Ishikawa (cell line): ENCODE data around the gene CCDC102B.

Source experiments
- CEBPB ChIP-seq: IDR thresholded peaks from 2 replicates; pipeline ENCODE4 v1.6.1; 2012
- CREB1 ChIP-seq: IDR thresholded peaks from 2 replicates; pipeline ENCODE4 v1.6.1; 2012; ENCODE audit warnings: low read depth
- EGR1 ChIP-seq: IDR thresholded peaks from 2 replicates; pipeline ENCODE4 v1.6.1; 2012
- EP300 ChIP-seq: IDR thresholded peaks from 2 replicates; pipeline ENCODE4 v1.6.1; 2012; ENCODE audit warnings: borderline replicate concordance
- NFIC ChIP-seq: IDR thresholded peaks from 2 replicates; pipeline ENCODE4 v1.6.1; 2012
- RAD21 ChIP-seq: IDR thresholded peaks from 2 replicates; pipeline ENCODE4 v1.6.1; 2012; ENCODE audit warnings: low read depth
- TAF1 ChIP-seq: IDR thresholded peaks from 2 replicates; pipeline ENCODE4 v1.6.1; 2012; ENCODE audit warnings: low read depth, mild to moderate bottlenecking
- TCF12 ChIP-seq: IDR thresholded peaks from 2 replicates; pipeline ENCODE4 v1.6.1; 2012; ENCODE audit warnings: low read depth
- TEAD4 ChIP-seq: IDR thresholded peaks from 2 replicates; pipeline ENCODE4 v1.6.1; 2012
- YY1 ChIP-seq: IDR thresholded peaks from 2 replicates; pipeline ENCODE4 v1.6.1; 2012; ENCODE audit warnings: low read depth
- ZBTB7A ChIP-seq: IDR thresholded peaks from 2 replicates; pipeline ENCODE4 v1.6.1; 2012; ENCODE audit warnings: low read depth
- TF ChIP-seq, protein P1 (sequence below): IDR thresholded peaks from 2 replicates; pipeline ENCODE4 v1.6.1; 2012; ENCODE audit warnings: low read depth, mild to moderate bottlenecking
- TF ChIP-seq, protein P2 (sequence below): IDR thresholded peaks from 2 replicates; pipeline ENCODE4 v1.6.1; 2012
- TF ChIP-seq, protein P3 (sequence below): IDR thresholded peaks from 2 replicates; pipeline ENCODE4 v1.6.1; 2012

DNA sequence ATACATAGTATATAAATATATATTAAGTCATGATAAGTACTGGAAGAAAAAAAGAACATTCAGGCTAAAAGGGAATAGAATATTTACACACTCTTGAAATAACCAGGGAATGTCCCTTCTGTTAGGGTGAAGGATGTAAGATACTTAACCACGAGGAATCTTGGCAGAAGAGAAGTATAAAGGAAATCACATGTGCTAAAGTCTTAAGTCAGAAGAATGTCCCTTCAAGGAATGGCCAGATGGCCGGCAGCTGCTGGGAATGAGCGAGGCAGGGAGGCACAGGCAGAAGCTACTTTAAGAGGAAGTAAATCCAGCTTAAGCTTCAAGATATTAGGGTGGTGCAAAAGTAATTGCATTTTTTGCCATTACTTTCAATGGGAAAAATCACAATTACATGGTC, 5.5 kb downstream of the CCDC102B start:
- no peak for TF ChIP-seq TEAD4
- TF ChIP-seq EP300 = no peak
- TF ChIP-seq TCF12 = no peak
- TF ChIP-seq TAF1 = no peak
- TF ChIP-seq, protein P1, sequence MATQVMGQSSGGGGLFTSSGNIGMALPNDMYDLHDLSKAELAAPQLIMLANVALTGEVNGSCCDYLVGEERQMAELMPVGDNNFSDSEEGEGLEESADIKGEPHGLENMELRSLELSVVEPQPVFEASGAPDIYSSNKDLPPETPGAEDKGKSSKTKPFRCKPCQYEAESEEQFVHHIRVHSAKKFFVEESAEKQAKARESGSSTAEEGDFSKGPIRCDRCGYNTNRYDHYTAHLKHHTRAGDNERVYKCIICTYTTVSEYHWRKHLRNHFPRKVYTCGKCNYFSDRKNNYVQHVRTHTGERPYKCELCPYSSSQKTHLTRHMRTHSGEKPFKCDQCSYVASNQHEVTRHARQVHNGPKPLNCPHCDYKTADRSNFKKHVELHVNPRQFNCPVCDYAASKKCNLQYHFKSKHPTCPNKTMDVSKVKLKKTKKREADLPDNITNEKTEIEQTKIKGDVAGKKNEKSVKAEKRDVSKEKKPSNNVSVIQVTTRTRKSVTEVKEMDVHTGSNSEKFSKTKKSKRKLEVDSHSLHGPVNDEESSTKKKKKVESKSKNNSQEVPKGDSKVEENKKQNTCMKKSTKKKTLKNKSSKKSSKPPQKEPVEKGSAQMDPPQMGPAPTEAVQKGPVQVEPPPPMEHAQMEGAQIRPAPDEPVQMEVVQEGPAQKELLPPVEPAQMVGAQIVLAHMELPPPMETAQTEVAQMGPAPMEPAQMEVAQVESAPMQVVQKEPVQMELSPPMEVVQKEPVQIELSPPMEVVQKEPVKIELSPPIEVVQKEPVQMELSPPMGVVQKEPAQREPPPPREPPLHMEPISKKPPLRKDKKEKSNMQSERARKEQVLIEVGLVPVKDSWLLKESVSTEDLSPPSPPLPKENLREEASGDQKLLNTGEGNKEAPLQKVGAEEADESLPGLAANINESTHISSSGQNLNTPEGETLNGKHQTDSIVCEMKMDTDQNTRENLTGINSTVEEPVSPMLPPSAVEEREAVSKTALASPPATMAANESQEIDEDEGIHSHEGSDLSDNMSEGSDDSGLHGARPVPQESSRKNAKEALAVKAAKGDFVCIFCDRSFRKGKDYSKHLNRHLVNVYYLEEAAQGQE = no peak
- TF ChIP-seq CEBPB = no peak
- no peak for TF ChIP-seq NFIC
- no peak for TF ChIP-seq RAD21
- TF ChIP-seq CREB1 = no peak
- no peak for TF ChIP-seq EGR1
- TF ChIP-seq YY1 = no peak
- TF ChIP-seq ZBTB7A = no peak
- TF ChIP-seq, protein P2, sequence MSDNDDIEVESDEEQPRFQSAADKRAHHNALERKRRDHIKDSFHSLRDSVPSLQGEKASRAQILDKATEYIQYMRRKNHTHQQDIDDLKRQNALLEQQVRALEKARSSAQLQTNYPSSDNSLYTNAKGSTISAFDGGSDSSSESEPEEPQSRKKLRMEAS = no peak
- TF ChIP-seq, protein P3, sequence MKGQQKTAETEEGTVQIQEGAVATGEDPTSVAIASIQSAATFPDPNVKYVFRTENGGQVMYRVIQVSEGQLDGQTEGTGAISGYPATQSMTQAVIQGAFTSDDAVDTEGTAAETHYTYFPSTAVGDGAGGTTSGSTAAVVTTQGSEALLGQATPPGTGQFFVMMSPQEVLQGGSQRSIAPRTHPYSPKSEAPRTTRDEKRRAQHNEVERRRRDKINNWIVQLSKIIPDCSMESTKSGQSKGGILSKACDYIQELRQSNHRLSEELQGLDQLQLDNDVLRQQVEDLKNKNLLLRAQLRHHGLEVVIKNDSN = no peak
